ENCODE measurements around the gene CFAP44.

CFAP44 gene

GRCh38 chr3:113428581-113428980, 12.7 kb downstream of the CFAP44 start:
- Histone ChIP-seq H3K4me3 (ENCODE audit: low read length) (no peak overlapping the region), H3K27me3 (ENCODE audit: insufficient read depth, low read length) (no peaks in the 10 kb centered on the region), H2AFZ (ENCODE audit: low read depth, low read length) (no peak overlapping the region), H3K4me1 (ENCODE audit: insufficient read depth, low read length) (no peaks in the 10 kb centered on the region), H3K9me3 (ENCODE audit: low read length) (peaks cover 4% of the 10 kb centered on the region), H3K36me3 (ENCODE audit: insufficient read depth, low read length) (peaks cover 25% of the 10 kb centered on the region)

GRCh38 chr3:113423699-113424098, 17.6 kb downstream of the CFAP44 start:
- Histone ChIP-seq H2AFZ (ENCODE audit: low read depth, low read length) (no peak overlapping the region), H3K9me3 (ENCODE audit: low read length) (peaks cover 4% of the 10 kb centered on the region), H3K27me3 (ENCODE audit: insufficient read depth, low read length) (no peaks in the 10 kb centered on the region), H3K36me3 (ENCODE audit: insufficient read depth, low read length) (peaks cover 22% of the 10 kb centered on the region), H3K4me1 (ENCODE audit: insufficient read depth, low read length) (no peaks in the 10 kb centered on the region), H3K4me3 (ENCODE audit: low read length) (no peak overlapping the region)

GRCh38 chr3:113421082-113421481, 20.2 kb downstream of the CFAP44 start:
- Histone ChIP-seq H2AFZ (ENCODE audit: low read depth, low read length) (no peak overlapping the region), H3K9me3 (ENCODE audit: low read length) (no peaks in the 10 kb centered on the region), H3K36me3 (ENCODE audit: insufficient read depth, low read length) (peaks cover 12% of the 10 kb centered on the region), H3K4me3 (ENCODE audit: low read length) (no peak overlapping the region), H3K27me3 (ENCODE audit: insufficient read depth, low read length) (no peaks in the 10 kb centered on the region), H3K4me1 (ENCODE audit: insufficient read depth, low read length) (no peaks in the 10 kb centered on the region)

GRCh38 chr3:113409676-113410075, 31.6 kb downstream of the CFAP44 start:
- H3K9me3 ChIP-seq (ENCODE audit: low read length) = no peaks in the 10 kb centered on the region
- H2AFZ ChIP-seq (ENCODE audit: low read depth, low read length) = no peak overlapping the region
- no peaks in the 10 kb centered on the region for H3K27me3 ChIP-seq (ENCODE audit: insufficient read depth, low read length)
- H3K4me3 ChIP-seq (ENCODE audit: low read length) = no peak overlapping the region
- no peaks in the 10 kb centered on the region for H3K36me3 ChIP-seq (ENCODE audit: insufficient read depth, low read length)
- no peaks in the 10 kb centered on the region for H3K4me1 ChIP-seq (ENCODE audit: insufficient read depth, low read length)

GRCh38 chr3:113405180-113405579, 36.1 kb downstream of the CFAP44 start:
- no peaks in the 10 kb centered on the region for H3K9me3 ChIP-seq (ENCODE audit: low read length)
- H3K27me3 ChIP-seq (ENCODE audit: insufficient read depth, low read length) = no peaks in the 10 kb centered on the region
- H2AFZ ChIP-seq (ENCODE audit: low read depth, low read length) = no peak overlapping the region
- no peaks in the 10 kb centered on the region for H3K4me1 ChIP-seq (ENCODE audit: insufficient read depth, low read length)
- H3K36me3 ChIP-seq (ENCODE audit: insufficient read depth, low read length) = peaks cover 12% of the 10 kb centered on the region
- H3K4me3 ChIP-seq (ENCODE audit: low read length) = no peak overlapping the region

- no peaks in the 10 kb centered on the region for H3K27me3 ChIP-seq (ENCODE audit: insufficient read depth, low read length)
- H3K36me3 ChIP-seq (ENCODE audit: insufficient read depth, low read length) = peaks cover 15% of the 10 kb centered on the region
- H3K4me1 ChIP-seq (ENCODE audit: insufficient read depth, low read length) = no peaks in the 10 kb centered on the region
- no peak overlapping the region for H3K4me3 ChIP-seq (ENCODE audit: low read length)
- no peaks in the 10 kb centered on the region for H3K9me3 ChIP-seq (ENCODE audit: low read length)
- H2AFZ ChIP-seq (ENCODE audit: low read depth, low read length) = no peak overlapping the region
Observed at GRCh38 chr3:113404637-113405036, 36.7 kb downstream of the CFAP44 start.
